Suprapubic skin (tissue), 4 donors: Measurements from ENCODE around the gene MOB3B. TPM values are rescaled to one million over a fixed set of nuclear protein-coding genes. Genes with fewer than 3 reads are reported as not detected.

Experiments used
- DNase-seq, 2 donors: peaks; one replicate each; pipeline ENCODE4 v3.0.0-alpha.2; 2019; ENCODE audit warnings: low spot score in 2 of 2
- H3K27ac ChIP-seq: fragments of 200-600 bp; sonication (generic); one replicate; pipeline ENCODE4 v1.5.1; 2019
- H3K27me3 ChIP-seq: fragments of 200-600 bp; sonication (generic); one replicate; pipeline ENCODE4 v1.5.1; 2019
- H3K36me3 ChIP-seq: fragments of 200-600 bp; sonication (generic); one replicate; pipeline ENCODE4 v1.5.1; 2019
- H3K4me1 ChIP-seq: fragments of 200-600 bp; sonication (generic); one replicate; pipeline ENCODE4 v1.5.1; 2019
- H3K4me3 ChIP-seq: fragments of 200-600 bp; sonication (generic); one replicate; pipeline ENCODE4 v1.5.1; 2019; ENCODE audit warnings: mild to moderate bottlenecking
- H3K9me3 ChIP-seq: fragments of 200-600 bp; sonication (generic); one replicate; pipeline ENCODE4 v1.5.1; 2019
- CTCF ChIP-seq, 2 donors: fragments of 200-600 bp in 1 of 2; fragments of 450-650 bp in 1 of 2; sonication (generic) in 1 of 2; IDR thresholded peaks; one replicate each; pipeline ENCODE4 v1.5.1; 2016 to 2019; ENCODE audit warnings: antibody characterized with exemption in 2 of 2, mild to moderate bottlenecking in 1 of 2, moderate library complexity in 1 of 2
- EP300 ChIP-seq: sonication (generic); formaldehyde crosslinking; IDR thresholded peaks from one replicate; pipeline ENCODE4 v1.6.1; 2017; ENCODE audit warnings: antibody characterized with exemption
- POLR2A ChIP-seq, 2 donors: fragments of 450-650 bp; IDR thresholded peaks; one replicate each; pipeline ENCODE4 v1.6.1; 2017; ENCODE audit warnings: antibody characterized with exemption in 2 of 2, mild to moderate bottlenecking in 2 of 2, moderate library complexity in 2 of 2
- POLR2AphosphoS5 ChIP-seq, 3 donors: sonication (generic); formaldehyde crosslinking; IDR thresholded peaks; one replicate each; pipeline ENCODE4 v1.6.1; 2017; ENCODE audit warnings: antibody characterized with exemption in 3 of 3
- WGBS: methylation state at CpG from one replicate; pipeline ENCODE4 v1.1.5; 2018; 5-methylcytosine and 5-hydroxymethylcytosine counted together
- total RNA-seq, 4 donors: library from RNA; depleted of rRNA; stranded (reverse); fragments of >200 nt; gene quantifications; one replicate each; pipeline ENCODE4 v1.1.0, GENCODE V29; 2016

Gene MOB3B
- total RNA-seq, 4 donors from 2014 or later, result 8.2 to 21.5 (median 10.9) TPM

GRCh38 chr9:27328483-27328882 is 201.1 kb downstream of the MOB3B start:
- Histone ChIP-seq H3K27ac (no peak overlapping the region), H3K27me3 (no peaks in the 10 kb centered on the region), H3K36me3 (peaks cover 6% of the 10 kb centered on the region), H3K4me1 (peaks cover 5% of the 10 kb centered on the region), H3K4me3 (no peak overlapping the region), H3K9me3 (no peaks in the 10 kb centered on the region)
- TF ChIP-seq POLR2A (IDR thresholded peaks at IDR 0.05), result no peak
- TF ChIP-seq CTCF (IDR thresholded peaks at IDR 0.05), result no peak
- TF ChIP-seq EP300, result no peak
- no peak for TF ChIP-seq POLR2AphosphoS5 (IDR thresholded peaks at IDR 0.05)
- DNase-seq, result no peak
- WGBS, result 62% methylated on average over 3 of the region's 3 CpGs

GRCh38 chr9:27311184-27311583 is 218.4 kb downstream of the MOB3B start:
- no peaks in the 10 kb centered on the region for H3K9me3 ChIP-seq
- H3K4me3 ChIP-seq, result no peak overlapping the region
- no peak overlapping the region for H3K27ac ChIP-seq
- WGBS, result 89% methylated on average over 2 of the region's 2 CpGs
- TF ChIP-seq CTCF (IDR thresholded peaks at IDR 0.05) (no peak), EP300 (no peak), POLR2A (IDR thresholded peaks at IDR 0.05) (no peak), POLR2AphosphoS5 (IDR thresholded peaks at IDR 0.05) (no peak)
- H3K27me3 ChIP-seq, result no peaks in the 10 kb centered on the region
- DNase-seq, result no peak
- H3K4me1 ChIP-seq, result no peaks in the 10 kb centered on the region
- H3K36me3 ChIP-seq, result no peaks in the 10 kb centered on the region

- H3K27ac ChIP-seq, result no peak overlapping the region
- H3K36me3 ChIP-seq, result no peaks in the 10 kb centered on the region
- WGBS, result 70% methylated on average over 2 of the region's 2 CpGs
- no peak overlapping the region for H3K4me3 ChIP-seq
- H3K4me1 ChIP-seq, result no peaks in the 10 kb centered on the region
- H3K9me3 ChIP-seq, result no peaks in the 10 kb centered on the region
- TF ChIP-seq EP300 (no peak), CTCF (IDR thresholded peaks at IDR 0.05) (no peak), POLR2AphosphoS5 (IDR thresholded peaks at IDR 0.05) (no peak), POLR2A (IDR thresholded peaks at IDR 0.05) (no peak)
- no peaks in the 10 kb centered on the region for H3K27me3 ChIP-seq
- no peak for DNase-seq
Measured at GRCh38 chr9:27310582-27310981, 219.0 kb downstream of the MOB3B start.

- no peak for DNase-seq
- no peak overlapping the region for H3K27ac ChIP-seq
- no peak overlapping the region for H3K4me3 ChIP-seq
- TF ChIP-seq EP300 (no peak), POLR2A (IDR thresholded peaks at IDR 0.05) (no peak), POLR2AphosphoS5 (IDR thresholded peaks at IDR 0.05) (no peak), CTCF (IDR thresholded peaks at IDR 0.05) (no peak)
- H3K9me3 ChIP-seq, result no peaks in the 10 kb centered on the region
- no peaks in the 10 kb centered on the region for H3K4me1 ChIP-seq
- WGBS, result 87% methylated on average over 4 of the region's 4 CpGs
- H3K27me3 ChIP-seq, result no peaks in the 10 kb centered on the region
- H3K36me3 ChIP-seq, result no peaks in the 10 kb centered on the region
Measured at GRCh38 chr9:27308691-27309390, 220.8 kb downstream of the MOB3B start.

- TF ChIP-seq POLR2A (IDR thresholded peaks at IDR 0.05) (no peak), CTCF (IDR thresholded peaks at IDR 0.05) (no peak), EP300 (no peak), POLR2AphosphoS5 (IDR thresholded peaks at IDR 0.05) (no peak)
- H3K4me3 ChIP-seq, result no peak overlapping the region
- H3K27me3 ChIP-seq, result no peaks in the 10 kb centered on the region
- no peaks in the 10 kb centered on the region for H3K9me3 ChIP-seq
- no peaks in the 10 kb centered on the region for H3K4me1 ChIP-seq
- H3K36me3 ChIP-seq, result no peaks in the 10 kb centered on the region
- 78% methylated on average over 1 of the region's 1 CpG for WGBS
- H3K27ac ChIP-seq, result no peak overlapping the region
- no peak for DNase-seq
Measured at GRCh38 chr9:27304521-27304920, 225.1 kb downstream of the MOB3B start.
